Measurements from ENCODE around the gene PCSK1.

PCSK1 gene

DNA sequence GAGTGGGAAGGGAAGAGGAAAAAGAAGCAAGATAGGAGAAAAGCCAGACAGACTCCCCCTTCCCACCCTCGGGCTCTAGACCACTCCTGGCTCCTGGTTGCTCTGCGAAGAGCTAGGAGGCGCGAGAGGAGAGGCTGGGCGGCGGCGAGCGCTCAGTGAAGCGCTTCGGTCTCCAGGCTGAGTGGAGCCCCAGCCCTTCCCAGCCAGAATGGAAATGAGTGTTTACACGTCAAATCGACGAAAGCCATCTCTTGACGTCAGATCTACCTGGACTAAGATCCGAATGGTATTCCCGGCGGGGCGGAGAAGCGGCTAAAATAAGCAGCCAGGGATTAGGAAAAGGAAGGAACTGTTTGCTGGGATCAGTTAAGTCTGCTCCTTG is at the start of gene PCSK1:
Gene PCSK1, minus strand, starts transcription at position 183 of the 382 bp plus-strand sequence. CDS start 206 bp downstream, outside the sequence.
- no peak within 1 kb of the TSS for H3K4me2 ChIP-seq (ENCODE audit: low read length)
- H3K79me2 ChIP-seq (ENCODE audit: insufficient read depth, low read length), result no peaks in the 10 kb centered on the region
- no peak within 1 kb of the TSS for H3K9ac ChIP-seq (ENCODE audit: low read length)
- H3F3A ChIP-seq (ENCODE audit: insufficient read depth, low read length), result no peaks in the 10 kb centered on the region
- no peak within 1 kb of the TSS for H2AFZ ChIP-seq (ENCODE audit: low read length)
- no peaks in the 10 kb centered on the region for H3K9me3 ChIP-seq (ENCODE audit: low read length)
- TF ChIP-seq, protein P1, sequence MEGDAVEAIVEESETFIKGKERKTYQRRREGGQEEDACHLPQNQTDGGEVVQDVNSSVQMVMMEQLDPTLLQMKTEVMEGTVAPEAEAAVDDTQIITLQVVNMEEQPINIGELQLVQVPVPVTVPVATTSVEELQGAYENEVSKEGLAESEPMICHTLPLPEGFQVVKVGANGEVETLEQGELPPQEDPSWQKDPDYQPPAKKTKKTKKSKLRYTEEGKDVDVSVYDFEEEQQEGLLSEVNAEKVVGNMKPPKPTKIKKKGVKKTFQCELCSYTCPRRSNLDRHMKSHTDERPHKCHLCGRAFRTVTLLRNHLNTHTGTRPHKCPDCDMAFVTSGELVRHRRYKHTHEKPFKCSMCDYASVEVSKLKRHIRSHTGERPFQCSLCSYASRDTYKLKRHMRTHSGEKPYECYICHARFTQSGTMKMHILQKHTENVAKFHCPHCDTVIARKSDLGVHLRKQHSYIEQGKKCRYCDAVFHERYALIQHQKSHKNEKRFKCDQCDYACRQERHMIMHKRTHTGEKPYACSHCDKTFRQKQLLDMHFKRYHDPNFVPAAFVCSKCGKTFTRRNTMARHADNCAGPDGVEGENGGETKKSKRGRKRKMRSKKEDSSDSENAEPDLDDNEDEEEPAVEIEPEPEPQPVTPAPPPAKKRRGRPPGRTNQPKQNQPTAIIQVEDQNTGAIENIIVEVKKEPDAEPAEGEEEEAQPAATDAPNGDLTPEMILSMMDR (IDR thresholded peaks at IDR 0.05; ENCODE audit: low read length), result no peak
- TF ChIP-seq EZH2 (IDR thresholded peaks at IDR 0.05; ENCODE audit: borderline replicate concordance, low read length), result no peak
- H3K4me3 ChIP-seq (ENCODE audit: low read depth, low read length, poor library complexity, severe bottlenecking), result no peak within 1 kb of the TSS
- H3K4me1 ChIP-seq (ENCODE audit: insufficient read depth, low read length, severe bottlenecking), result no peaks in the 10 kb centered on the region
- no peak within 1 kb of the TSS for H3K27ac ChIP-seq (ENCODE audit: low read depth, low read length, poor library complexity, severe bottlenecking)
- H3K27me3 ChIP-seq (ENCODE audit: insufficient read depth, low read length), result no peaks in the 10 kb centered on the region
- H3K9me2 ChIP-seq (ENCODE audit: low read depth, low read length), result no peaks in the 10 kb centered on the region
- no peaks in the 10 kb centered on the region for H4K20me1 ChIP-seq (ENCODE audit: insufficient read depth, low read length)
- no peaks in the 10 kb centered on the region for H3K36me3 ChIP-seq (ENCODE audit: insufficient read depth, low read length)

DNA sequence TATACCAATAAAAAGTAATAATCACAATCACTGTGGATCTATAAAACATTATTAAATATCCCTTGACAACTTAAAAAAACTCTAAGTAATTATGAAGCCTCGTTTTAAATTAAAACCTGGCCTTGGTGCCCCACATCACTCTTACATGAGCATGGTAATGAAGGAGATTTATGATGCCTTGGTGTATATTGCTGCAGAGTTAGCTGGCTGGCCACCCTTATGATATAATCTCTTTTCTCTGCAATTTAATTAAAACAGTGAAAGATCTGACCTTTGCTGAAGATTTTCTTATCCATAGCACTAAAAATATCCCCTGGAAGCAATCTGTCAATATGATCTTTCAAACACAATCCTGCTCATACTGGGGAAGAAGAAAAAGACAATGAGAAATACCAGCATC is 48.8 kb upstream of the PCSK1 start:
- H3K9me3 ChIP-seq (ENCODE audit: low read length), result no peaks in the 10 kb centered on the region

DNA sequence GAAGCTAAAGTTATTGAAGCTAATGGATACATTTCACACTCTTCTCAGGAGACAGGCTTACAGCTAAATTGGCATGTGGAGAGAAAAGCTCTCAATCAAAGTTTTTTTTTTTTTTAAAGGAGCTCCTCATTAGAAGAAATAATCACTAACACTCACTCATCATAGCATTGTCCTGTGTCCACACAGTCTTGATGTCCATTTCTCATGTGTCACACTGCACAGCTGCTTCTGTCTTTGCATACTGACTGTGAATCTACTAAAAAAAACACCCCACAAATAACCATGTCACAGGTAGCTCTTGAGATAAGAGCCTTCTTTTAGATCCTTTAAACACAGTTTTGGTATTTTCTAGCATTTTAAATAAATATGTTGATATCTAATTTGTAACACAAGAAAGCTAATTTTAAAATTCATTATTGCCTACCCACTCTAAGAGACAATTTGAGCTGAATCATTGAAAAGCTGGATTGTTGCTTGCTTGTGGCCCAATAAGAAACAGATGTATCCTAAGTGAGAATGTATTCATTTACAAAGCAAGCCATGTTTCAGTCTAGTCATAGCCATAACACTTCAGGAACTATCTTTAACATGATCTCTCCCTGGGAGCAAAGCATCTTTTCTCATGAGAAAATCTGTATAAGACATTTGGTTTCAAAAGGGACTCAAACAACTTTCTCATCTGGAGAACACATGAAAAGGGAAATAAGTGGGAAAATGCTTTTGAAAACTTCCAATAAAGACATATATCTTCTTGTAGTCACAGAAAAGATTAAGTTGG is 48.1 kb upstream of the PCSK1 start:
- Histone ChIP-seq H3K9ac (ENCODE audit: low read length) (no peak overlapping the region), H3K9me2 (ENCODE audit: low read depth, low read length) (no peaks in the 10 kb centered on the region), H3K36me3 (ENCODE audit: insufficient read depth, low read length) (no peaks in the 10 kb centered on the region), H4K20me1 (ENCODE audit: insufficient read depth, low read length) (no peaks in the 10 kb centered on the region), H3K79me2 (ENCODE audit: insufficient read depth, low read length) (no peaks in the 10 kb centered on the region), H3K4me3 (ENCODE audit: low read depth, low read length, poor library complexity, severe bottlenecking) (no peak overlapping the region), H2AFZ (ENCODE audit: low read length) (no peak overlapping the region), H3K27ac (ENCODE audit: low read depth, low read length, poor library complexity, severe bottlenecking) (no peak overlapping the region), H3F3A (ENCODE audit: insufficient read depth, low read length) (no peaks in the 10 kb centered on the region), H3K4me2 (ENCODE audit: low read length) (no peak overlapping the region), H3K27me3 (ENCODE audit: insufficient read depth, low read length) (no peaks in the 10 kb centered on the region), H3K9me3 (ENCODE audit: low read length) (no peaks in the 10 kb centered on the region), H3K4me1 (ENCODE audit: insufficient read depth, low read length, severe bottlenecking) (no peaks in the 10 kb centered on the region)
- TF ChIP-seq, protein P1 (IDR thresholded peaks at IDR 0.05; ENCODE audit: low read length), result no peak
- no peak for TF ChIP-seq EZH2 (IDR thresholded peaks at IDR 0.05; ENCODE audit: borderline replicate concordance, low read length)

More for the DNA sequence above, 48.8 kb upstream of the PCSK1 start:
- H4K20me1 ChIP-seq (ENCODE audit: insufficient read depth, low read length), result no peaks in the 10 kb centered on the region
- no peaks in the 10 kb centered on the region for H3K79me2 ChIP-seq (ENCODE audit: insufficient read depth, low read length)
- H3K27ac ChIP-seq (ENCODE audit: low read depth, low read length, poor library complexity, severe bottlenecking), result no peak overlapping the region
- no peak overlapping the region for H3K4me2 ChIP-seq (ENCODE audit: low read length)
- H3K36me3 ChIP-seq (ENCODE audit: insufficient read depth, low read length), result no peaks in the 10 kb centered on the region
- no peak overlapping the region for H3K4me3 ChIP-seq (ENCODE audit: low read depth, low read length, poor library complexity, severe bottlenecking)
- H3K4me1 ChIP-seq (ENCODE audit: insufficient read depth, low read length, severe bottlenecking), result no peaks in the 10 kb centered on the region
- H3K9me2 ChIP-seq (ENCODE audit: low read depth, low read length), result no peaks in the 10 kb centered on the region
- H2AFZ ChIP-seq (ENCODE audit: low read length), result no peak overlapping the region
- no peaks in the 10 kb centered on the region for H3K27me3 ChIP-seq (ENCODE audit: insufficient read depth, low read length)
- no peak for TF ChIP-seq EZH2 (IDR thresholded peaks at IDR 0.05; ENCODE audit: borderline replicate concordance, low read length)
- TF ChIP-seq, protein P1 (IDR thresholded peaks at IDR 0.05; ENCODE audit: low read length), result no peak
- no peaks in the 10 kb centered on the region for H3F3A ChIP-seq (ENCODE audit: insufficient read depth, low read length)
- H3K9ac ChIP-seq (ENCODE audit: low read length), result no peak overlapping the region
